Activated effector memory CD4-positive, alpha-beta T cell treated with anti-CD3 and anti-CD28 coated beads, Interleukin-2, amount 50 U/mL, for 16 hours (primary cell): ENCODE data around the gene NEGR1.
"Not testable (repeated sequence)": the region's sequence is repeated elsewhere in the genome, so short reads cannot be mapped to it uniquely, and the experiment has no call there.

ENCODE experiments used
- DNase-seq: peaks from one replicate; pipeline ENCODE4 v3.0.0-alpha.2; 2020

The NEGR1 gene

DNA sequence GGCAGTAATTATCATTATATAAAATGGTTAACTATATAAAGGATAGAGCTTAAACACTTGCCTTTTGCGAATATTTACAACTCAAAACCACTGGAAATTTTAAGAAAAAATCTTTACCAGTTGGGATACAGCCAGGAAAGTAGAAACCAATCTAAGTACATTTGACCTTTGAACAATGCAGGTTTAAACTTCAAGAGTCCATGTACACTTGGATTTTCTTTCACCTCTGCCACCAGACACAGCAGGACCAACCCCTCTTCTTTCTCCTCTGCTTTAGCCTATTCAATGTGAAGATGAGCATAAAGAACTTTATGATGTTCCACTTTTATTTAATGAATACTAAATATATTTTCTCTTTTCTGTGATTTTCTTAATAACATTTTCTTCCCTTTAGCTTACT is 361.1 kb downstream of the NEGR1 start:
- no peak for DNase-seq

DNA sequence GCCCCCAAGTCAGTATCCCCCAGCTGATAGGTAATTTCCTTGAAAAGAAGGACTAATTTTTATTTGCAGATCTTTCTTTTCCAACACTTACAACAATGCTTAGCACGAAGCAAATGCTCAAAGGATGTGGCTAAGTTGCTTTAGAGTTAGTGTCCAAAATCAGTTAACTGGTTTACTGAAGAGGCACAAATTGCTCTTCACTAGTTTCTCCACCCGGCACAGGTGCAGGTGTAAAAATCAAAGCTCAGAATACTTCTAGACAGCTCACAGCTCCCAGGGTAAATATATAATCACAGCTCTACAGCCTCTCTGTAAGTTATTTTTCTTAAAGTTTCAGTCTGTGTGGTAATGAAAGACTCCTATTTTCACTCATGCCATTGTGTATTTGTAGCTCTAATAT is 361.8 kb downstream of the NEGR1 start:
- no peak for DNase-seq

DNA sequence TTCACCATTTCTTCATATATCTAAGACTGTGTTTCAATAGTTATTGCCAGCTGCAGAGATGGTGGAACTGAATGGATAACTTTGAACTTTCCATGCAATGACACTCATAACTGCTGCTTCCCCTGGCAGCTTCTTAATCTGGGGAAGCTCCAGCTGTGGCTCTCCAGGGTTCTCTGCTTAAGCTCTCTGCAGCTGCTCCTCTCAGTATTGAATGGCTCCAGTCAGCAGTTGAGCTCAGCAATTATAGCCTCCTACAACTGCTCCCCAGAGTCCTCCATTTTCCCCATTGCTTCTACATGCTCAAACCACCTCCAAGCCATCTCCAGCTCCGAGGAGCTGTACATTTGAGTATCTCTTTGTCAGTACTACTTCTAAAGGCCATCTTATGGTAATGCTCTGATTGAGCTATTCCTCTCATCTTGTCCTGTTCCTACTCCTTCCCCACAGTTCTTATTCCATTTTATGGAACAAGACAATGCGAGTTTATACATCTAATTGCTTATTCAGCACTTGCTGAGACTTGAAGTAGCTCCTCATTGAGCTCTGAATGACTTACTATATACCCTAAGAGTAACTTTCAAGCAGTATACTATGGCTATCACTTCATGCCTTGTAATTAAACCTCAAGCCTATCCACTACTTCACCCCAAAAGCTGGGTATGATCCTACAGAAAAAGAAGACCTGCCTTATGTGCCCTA is 362.4 kb downstream of the NEGR1 start:
- DNase-seq, result no peak

DNA sequence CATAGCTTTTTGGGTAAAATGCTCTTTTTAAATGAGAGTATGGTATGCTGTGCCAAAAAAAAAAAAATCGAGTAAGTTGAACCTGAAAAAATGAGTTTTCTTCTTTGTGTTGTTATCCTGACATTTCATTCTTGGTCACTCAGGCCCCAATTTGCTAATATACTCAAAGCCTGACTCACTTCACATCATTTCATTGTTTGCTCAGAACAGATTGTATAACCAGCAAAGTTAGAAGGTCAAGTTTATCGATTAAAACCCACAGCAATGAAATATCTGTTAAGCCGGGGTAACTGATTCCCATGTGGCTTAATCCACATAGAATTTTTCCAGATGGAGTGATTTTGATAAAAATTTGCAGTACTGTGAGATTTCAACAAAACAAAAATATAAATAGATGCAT is 363.7 kb downstream of the NEGR1 start:
- no peak for DNase-seq

DNA sequence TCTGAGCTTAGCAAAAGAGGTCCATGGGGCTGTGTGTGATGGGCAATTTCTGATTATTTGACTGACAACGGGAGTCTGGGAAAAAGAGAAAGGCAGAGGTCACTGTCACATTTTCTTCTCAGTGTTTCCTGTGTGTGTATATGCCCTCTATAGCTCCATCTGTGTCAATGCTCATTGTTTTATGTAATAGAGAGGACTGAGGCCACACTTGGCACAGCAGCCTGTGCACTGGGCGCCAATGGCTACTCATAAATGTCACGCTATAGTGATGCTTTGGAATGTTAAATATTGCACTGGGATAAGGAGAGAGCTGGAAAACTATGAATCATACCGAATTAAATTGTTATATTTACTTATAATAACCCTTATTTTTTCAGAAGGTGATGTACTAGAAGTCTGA is 365.4 kb downstream of the NEGR1 start:
- DNase-seq, result no peak

DNA sequence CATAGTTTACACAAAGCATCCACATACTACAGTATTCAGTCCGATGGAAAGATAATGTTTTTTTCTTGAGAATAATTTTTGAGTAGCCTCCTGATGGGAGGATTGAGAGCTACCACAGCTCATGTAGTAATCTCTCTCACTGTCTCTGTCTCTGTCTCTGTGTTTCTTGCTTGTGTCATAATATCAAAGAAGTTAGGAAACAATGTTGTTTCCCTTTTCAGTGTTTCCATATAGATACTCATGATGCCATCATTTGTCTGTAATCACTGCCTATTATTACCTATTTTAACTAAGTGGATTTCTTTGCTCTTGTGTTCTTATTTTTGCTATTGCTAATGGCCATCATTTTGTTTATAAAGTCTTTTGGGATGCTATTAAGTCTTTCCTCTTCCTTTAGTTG is 367.7 kb downstream of the NEGR1 start:
- DNase-seq, result no peak

DNA sequence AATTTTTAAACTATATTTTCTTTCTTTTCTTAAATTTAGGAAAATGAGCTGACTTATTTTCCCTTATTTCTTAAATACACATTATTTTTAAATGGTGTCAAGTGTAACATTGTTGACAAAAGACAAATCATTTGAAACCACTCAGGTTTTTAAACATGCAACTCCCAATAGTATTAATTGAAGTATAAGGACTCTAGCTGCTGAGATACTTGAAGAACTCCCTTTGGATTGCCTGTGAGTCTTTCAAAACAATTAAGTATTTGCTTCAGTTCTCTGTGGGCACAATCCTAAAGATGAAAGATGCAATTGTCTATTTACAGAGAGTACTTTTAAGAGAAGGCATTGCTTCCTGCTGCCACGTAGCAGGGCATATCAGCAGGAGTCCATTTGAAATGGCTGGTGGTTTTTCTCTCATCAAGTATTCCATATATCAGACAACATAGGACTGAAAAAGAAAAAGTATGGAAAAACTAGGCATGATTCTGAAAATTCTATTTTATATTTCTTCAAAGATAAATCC is 373.4 kb downstream of the NEGR1 start:
- DNase-seq, result no peak

DNA sequence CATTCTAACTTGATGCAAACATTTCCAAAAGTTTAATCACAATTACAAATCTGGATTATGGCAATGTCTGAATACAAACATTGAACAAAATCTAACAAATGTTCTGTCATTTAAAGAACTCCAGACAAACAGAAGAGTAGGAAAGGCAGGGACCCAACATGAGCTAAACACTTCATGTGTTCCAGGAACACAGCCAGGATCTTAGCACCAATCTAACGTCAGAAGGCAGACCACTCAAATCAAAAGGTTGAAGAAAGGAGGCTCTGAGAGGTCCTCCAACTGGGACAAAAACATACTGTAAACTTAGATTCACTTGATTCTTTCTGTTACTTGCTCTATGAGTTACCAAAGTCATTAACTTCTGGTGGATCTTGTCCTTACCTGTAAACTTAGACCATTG is 374.0 kb downstream of the NEGR1 start:
- no peak for DNase-seq

DNA sequence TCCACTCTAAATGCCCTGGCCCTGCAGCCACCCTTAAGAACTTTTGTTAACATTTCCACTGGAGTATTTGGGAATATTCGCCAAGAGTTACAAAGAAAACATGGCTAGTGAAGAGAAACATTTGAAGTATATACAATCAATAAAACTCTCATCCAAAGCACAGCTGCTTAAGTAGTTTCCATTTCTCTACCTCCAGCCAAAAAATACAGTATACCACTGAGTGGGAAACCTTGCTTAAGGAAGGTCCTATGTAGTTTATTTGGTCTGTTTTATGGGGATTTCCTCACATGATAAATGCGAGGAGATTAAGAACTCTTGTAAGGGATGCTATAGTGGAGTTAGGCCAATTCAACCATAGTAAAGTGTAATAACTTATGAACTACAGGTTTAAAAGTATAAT is 382.5 kb downstream of the NEGR1 start:
- no peak for DNase-seq

DNA sequence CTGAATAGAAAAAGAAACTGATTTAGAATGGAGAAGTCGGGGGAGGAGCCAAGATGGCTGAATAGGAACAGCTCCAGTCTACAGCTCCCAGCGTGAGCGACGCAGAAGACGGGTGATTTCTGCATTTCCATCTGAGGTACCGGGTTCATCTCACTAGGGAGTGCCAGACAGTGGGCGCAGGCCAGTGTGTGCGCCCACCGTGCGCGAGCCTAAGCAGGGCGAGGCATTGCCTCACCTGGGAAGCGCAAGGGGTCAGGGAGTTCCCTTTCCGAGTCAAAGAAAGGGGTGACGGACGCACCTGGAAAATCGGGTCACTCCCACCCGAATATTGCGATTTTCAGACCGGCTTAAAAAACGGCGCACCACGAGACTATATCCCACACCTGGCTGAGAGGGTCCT is 394.2 kb downstream of the NEGR1 start:
- DNase-seq, result not testable (repeated sequence)

DNA sequence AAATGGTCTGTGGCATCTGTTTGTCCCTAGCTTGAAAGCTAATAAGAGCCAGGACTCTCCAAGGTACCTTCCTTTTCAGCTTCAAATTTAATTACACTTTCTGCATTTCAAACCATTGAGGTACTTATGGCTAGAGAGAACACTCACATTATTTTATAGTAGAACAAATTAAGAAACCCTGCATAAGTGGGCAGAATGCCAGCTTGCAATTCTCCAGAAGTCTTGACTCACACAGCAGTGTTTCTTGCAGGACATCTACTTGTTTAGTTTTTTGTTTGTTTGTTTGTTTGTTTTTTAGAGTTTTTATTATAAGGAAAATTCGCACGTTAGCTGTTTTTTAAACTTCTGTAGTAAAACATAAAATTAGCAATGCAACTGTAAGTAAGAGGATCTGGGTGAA is 397.2 kb downstream of the NEGR1 start:
- DNase-seq, result no peak

DNA sequence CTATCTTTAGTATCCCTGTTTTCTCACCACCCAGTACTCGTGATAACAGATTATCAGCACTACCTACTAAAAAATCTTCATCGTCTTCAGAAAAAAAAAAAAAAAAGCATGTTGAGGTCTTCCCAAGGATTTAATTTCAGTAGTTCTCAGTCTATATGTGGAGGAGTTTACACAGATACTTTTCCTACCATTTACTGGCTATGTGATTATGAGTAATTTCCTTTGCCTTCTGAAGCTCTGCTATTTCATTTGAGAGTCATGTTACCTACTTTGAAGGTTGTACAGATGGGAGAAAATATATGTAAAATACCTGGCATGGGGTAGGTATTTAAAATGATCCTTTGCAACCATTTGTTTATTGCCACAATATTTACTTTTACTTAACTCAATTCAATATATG is 399.7 kb downstream of the NEGR1 start:
- DNase-seq, result no peak

DNA sequence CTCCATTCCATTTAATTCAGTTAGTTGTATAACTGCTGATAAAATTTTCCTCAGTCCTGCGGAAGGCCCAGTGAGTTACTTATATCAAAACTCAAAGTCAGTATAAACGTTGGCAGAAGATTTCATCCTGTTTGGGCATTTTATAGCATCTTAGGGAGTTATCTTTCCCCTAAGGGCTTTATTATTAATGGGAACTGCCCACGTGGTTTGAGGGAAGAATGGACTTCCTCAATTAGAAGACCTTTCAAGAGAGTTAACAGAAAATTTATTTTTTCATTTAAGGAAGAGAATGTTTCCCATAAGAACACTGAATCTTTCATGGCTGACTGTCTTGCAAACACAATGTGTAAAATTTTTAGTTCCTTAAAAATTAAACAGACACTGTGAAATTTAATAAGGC is 400.1 kb downstream of the NEGR1 start:
- DNase-seq, result no peak

DNA sequence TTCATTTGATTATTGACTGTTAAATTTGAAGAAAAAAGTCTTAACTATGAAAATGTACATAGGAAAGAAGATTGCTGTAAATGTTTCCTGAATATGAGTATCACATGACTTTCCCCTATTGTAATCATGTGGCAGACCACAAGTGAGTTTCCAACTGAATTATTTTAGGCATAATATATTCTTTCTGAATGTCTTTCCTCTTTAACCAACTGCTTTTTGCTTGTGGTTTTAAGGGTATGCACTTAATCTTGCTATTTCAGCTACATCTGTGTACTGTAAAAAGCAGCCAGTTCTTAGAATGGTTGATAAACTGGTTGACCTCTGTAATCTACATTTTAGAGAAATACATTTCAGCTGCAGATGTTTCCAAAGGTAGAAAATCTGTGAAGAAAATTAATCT is 400.7 kb downstream of the NEGR1 start:
- no peak for DNase-seq

DNA sequence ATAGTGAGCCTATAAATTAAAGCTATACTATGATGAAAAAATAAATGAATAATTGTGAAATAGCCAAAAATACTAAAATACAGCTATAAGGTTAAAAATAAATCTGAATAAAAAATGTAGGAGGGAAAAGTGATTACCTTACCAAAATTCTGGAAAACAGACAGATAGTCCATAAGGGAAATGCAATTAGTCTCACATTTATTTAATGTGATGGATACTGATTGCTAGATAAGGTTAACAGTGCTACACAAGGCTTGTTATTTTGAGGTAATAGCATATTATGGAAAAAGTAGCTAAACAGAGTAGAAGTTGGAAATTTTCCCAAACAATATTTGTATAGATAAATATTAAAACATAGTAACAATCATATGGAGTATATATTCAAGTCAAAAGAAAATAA is 413.0 kb downstream of the NEGR1 start:
- no peak for DNase-seq

DNA sequence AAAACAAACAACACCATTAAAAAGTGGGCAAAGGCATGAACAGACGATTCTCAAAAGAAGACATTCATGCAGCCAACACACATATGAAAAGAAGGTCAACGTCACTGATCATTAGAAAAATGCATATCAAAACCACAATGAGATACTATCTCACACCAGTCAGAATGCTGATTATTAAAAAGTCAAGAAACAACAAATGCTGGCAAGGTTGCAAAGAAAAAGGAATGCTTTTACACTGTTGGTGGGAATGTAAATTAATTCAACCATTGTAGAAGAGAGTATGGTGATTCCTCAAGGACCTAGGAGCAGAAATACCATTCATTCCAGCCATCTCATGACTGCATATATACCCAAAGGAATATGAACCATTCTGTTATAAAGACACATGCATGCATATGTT is 419.6 kb downstream of the NEGR1 start:
- DNase-seq, result no peak

DNA sequence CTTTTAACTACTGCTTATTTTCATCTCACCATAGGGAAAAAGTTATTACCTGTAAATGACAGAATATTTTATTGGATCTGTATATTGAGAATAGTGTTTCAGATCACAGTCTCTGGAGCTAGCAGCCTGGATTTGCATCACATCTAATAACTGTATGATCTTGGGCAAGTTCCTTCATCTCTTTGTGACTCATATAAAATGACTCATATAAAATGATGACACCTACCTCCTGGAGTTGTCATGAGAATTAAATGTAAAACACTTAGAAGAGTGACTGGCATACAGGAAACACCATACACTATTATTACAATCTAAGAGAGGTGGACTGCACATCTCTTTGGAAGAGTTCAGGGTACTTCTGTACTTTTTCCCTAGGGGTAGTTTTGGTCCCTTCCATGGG is 421.3 kb downstream of the NEGR1 start:
- DNase-seq, result no peak

DNA sequence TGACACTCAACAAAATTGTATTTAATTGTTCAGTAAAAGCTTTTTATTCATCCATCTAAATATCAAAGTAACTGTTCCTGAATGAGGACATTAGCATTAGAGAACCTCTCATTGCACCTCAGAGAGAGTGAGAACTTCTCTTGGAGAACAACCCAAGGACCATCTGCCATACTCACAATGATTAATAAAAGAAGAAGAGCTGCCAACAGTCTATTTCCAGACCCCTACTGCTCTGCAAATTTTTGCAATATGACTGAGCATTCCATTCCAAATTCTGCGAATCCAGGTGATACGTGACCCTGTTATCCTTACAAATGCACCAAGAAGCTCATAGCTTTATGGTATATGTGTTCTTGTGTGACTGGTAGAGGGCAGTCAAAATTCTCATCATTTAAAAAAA is 422.5 kb downstream of the NEGR1 start:
- DNase-seq, result no peak

DNA sequence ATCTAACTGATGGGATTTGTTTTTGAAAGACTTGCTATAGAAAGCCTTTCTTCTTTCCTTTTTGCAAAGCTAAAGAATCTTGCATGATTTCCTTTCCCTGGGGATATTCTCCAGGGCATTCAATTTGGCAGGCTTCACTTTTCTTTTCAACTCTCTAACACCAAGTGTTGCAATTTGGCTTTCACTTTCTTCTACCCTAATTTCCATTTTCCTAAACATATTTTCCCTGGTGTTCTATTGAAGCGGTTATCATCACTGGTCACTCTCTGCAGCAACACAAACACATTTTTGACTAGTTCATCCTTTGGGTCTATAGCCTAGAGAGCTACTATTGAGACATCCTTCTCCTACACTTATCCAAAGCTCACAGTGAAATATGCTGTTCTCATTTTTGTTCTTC is 424.5 kb downstream of the NEGR1 start:
- no peak for DNase-seq

DNA sequence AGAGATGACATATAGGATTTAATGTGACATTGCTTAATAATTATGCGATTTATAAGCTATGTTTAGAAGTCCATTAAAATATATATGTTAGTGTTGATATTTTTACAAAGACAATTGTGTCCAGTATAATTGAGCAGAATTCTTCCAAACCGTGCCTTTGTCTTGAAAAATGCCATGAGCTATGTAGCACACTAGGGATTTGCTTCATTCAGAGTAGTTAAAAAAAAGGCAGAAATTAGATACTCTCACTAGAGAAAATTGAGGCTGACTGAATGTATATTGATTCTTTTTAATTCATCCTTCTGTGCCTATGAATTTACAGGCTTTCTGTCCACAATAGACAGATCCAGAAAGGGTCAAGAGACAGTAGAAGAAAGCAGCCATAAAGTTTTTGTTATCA is 429.0 kb downstream of the NEGR1 start:
- DNase-seq, result no peak

DNA sequence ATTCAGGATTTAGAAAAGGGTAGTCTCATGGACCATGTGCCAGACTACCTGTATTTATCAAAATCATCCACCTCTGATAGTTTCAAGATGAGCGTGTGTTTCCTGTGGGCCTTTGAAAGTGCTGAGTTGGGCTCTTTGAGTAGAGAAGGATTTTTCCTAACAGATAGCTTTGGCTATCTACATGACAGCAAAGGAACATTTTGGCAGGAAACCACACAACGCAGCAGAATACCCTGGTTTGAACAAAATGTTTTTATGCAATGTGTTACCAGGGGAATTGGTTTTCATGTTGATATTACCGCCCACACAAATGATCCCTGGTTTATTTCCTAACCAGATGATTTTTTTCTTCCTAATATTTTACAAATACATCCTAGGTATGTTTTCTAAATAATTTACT is 431.4 kb downstream of the NEGR1 start:
- DNase-seq, result no peak

DNA sequence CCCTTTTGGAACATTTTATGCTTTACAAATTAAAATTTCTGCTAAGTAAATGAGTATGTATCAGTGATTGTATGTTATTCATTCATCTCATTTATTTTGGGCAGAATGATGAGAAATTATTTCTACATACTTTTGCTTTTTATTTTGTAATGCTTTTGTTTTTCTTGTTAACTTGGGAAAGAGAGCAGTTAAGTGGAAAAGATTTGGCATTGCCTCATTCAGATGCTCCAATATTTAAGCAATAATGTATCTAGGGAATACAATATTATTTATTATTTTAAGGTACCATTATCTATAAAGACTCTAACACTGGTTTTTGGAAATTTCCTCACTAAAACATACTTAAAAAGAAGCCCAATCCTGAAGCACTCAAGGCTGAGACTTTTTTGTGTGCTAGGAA is 431.8 kb downstream of the NEGR1 start:
- DNase-seq, result no peak

DNA sequence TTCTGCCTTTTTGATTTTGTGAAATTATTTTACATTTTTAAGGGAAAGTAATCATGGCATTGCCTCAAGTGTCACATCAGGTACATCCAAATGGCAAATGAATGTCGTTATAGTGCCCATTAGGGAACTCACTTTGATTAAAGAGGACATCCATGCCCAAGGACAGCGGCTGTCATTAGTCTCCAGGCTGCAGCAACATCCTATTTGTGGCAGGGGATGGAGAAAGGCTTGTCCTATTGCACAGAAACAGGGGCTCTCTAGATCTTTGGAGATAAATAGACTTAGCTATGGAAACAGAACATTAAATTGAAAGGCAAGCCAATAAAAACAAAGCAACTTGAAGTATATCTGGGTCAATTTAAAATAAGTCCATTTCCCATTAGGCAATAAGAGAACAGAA is 439.3 kb downstream of the NEGR1 start:
- DNase-seq, result no peak

DNA sequence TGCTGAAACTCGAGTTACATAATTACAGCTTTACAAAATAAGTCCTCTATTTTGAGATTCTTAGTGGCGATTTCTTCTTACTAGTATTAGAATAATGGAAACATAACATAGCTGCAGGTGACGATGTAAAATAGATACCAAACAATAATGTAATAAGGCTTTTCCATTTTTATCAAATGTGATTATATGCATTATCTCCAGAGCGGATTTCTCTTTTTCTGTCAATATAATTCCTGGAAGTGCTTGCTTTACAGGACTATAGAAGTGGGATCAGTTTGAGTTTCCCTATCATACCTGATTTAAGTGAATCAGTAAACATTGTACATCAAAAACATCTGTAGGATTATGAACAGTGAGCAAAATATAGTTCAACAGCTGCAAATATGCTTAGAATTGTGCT is 442.5 kb downstream of the NEGR1 start:
- no peak for DNase-seq

DNA sequence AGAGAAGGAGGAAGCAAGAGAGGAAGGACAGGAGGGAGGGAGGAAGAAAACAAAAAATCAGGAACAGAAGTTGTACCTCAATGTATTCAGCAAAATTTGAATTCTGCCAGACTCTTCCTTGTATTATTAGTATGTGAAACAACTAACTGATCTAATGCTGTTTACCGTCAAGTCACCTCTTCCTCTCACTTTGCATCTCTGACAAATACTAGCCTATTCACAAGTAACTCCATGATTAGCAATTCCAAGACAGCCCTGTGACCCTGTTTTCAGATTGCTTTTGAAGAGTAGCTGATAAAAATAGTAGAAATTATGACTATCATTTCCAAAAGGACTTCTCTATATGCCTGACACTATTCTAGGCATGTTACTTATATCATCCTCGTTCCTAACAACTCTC is 445.4 kb downstream of the NEGR1 start:
- no peak for DNase-seq

DNA sequence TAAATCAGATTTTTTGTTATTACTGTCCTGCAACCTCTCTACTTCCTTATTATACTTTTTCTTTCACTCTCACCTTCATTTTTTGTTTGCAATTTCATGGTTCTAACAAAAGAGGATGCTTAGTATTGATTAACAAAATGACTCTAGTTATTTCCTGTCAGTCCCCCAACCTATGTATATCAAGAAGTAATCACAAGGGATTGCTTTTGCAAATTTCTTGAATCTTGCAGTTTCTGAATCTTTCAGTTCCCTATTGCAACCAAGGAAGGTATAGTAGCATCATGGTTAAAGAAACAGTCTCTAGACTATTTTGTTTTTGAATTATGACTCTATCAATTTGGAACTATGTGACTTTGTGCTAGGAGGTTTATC is 446.9 kb downstream of the NEGR1 start:
- no peak for DNase-seq
